Fibroblast of the aortic adventitia (primary cell): ENCODE data around the gene PRDM5. TPM values are rescaled to one million over a fixed set of nuclear protein-coding genes. Genes with fewer than 3 reads are reported as not detected.

Source experiments
- DNase-seq: peaks from one replicate; pipeline ENCODE4 v3.0.0-alpha.2; 2010; ENCODE audit warnings: low read depth
- H3K4me3 ChIP-seq: 2 replicates; pipeline ENCODE4 v1.5.1; 2011; ENCODE audit warnings: low read depth, mild to moderate bottlenecking, control low read depth, low read length, moderate library complexity
- CTCF ChIP-seq: IDR thresholded peaks from 2 replicates; pipeline ENCODE4 v1.5.1; 2011; ENCODE audit warnings: mild to moderate bottlenecking, low read length, control low read depth, inconsistent platforms; ENCODE audit not compliant: insufficient read depth
- total RNA-seq: library from RNA; depleted of rRNA; stranded (reverse); fragments of >200 nt; gene quantifications from 2 replicates; pipeline ENCODE4 v1.2.3, GENCODE V29; 2012; ENCODE audit warnings: low replicate concordance

The PRDM5 gene
- total RNA-seq, 1 donor = 25.8 TPM

GRCh38 chr4:120763650-120764049, 158.9 kb downstream of the PRDM5 start:
- TF ChIP-seq CTCF = no peak
- no peak for DNase-seq
- H3K4me3 ChIP-seq = no peak overlapping the region

GRCh38 chr4:120761070-120761469, 161.5 kb downstream of the PRDM5 start:
- DNase-seq = no peak
- no peak overlapping the region for H3K4me3 ChIP-seq
- TF ChIP-seq CTCF = no peak

GRCh38 chr4:120760047-120760446, 162.5 kb downstream of the PRDM5 start:
- no peak for TF ChIP-seq CTCF
- no peak for DNase-seq
- no peak overlapping the region for H3K4me3 ChIP-seq

GRCh38 chr4:120755864-120756263, 166.7 kb downstream of the PRDM5 start:
- no peak overlapping the region for H3K4me3 ChIP-seq
- no peak for TF ChIP-seq CTCF
- DNase-seq = no peak

GRCh38 chr4:120754590-120754989, 167.9 kb downstream of the PRDM5 start:
- no peak for DNase-seq
- no peak overlapping the region for H3K4me3 ChIP-seq
- TF ChIP-seq CTCF = no peak

- TF ChIP-seq CTCF = no peak
- no peak for DNase-seq
- no peak overlapping the region for H3K4me3 ChIP-seq
These were observed 168.7 kb downstream of the PRDM5 start for GRCh38 chr4:120753854-120754253.

- no peak overlapping the region for H3K4me3 ChIP-seq
- DNase-seq = no peak
- TF ChIP-seq CTCF = no peak
These were observed 172.4 kb downstream of the PRDM5 start for GRCh38 chr4:120750152-120750525.
